ENCODE measurements around the gene ADGRG6.

DNA sequence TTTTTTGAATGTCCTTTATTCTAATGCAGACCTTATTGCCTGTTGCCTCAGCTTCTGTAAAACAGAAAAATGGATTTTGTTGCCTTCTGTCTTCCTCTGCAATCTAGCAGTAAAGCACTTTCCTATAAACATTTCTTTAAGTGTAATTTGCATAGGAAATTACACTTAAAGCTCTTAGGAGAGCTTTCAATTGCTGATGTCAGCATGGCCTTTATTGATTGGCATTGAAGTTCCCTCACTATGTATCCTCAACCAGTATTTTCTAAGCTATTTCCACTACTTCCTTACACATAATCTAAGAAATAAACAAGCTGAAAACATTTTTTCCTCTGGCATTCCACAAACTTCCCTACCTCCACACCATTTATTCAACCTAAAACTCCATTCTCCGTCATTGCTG is 22.3 kb downstream of the ADGRG6 start:
- no peak for TF ChIP-seq EZH2 (IDR thresholded peaks at IDR 0.05; ENCODE audit: borderline replicate concordance, low read depth, low read length, poor library complexity, severe bottlenecking)
- TF ChIP-seq, protein P1, sequence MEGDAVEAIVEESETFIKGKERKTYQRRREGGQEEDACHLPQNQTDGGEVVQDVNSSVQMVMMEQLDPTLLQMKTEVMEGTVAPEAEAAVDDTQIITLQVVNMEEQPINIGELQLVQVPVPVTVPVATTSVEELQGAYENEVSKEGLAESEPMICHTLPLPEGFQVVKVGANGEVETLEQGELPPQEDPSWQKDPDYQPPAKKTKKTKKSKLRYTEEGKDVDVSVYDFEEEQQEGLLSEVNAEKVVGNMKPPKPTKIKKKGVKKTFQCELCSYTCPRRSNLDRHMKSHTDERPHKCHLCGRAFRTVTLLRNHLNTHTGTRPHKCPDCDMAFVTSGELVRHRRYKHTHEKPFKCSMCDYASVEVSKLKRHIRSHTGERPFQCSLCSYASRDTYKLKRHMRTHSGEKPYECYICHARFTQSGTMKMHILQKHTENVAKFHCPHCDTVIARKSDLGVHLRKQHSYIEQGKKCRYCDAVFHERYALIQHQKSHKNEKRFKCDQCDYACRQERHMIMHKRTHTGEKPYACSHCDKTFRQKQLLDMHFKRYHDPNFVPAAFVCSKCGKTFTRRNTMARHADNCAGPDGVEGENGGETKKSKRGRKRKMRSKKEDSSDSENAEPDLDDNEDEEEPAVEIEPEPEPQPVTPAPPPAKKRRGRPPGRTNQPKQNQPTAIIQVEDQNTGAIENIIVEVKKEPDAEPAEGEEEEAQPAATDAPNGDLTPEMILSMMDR (conservative IDR thresholded peaks at IDR 0.05; ENCODE audit: low read depth, low read length) = no peak

All from A673 (cell line).